Astrocyte of the spinal cord (primary cell): ENCODE measurements around the gene DOK7.

Experiments
- DNase-seq: peaks from one replicate; pipeline ENCODE4 v3.0.0; 2011; ENCODE audit warnings: low read depth, low spot score
- H3K4me3 ChIP-seq: 2 replicates; pipeline ENCODE4 v1.5.1; 2011; ENCODE audit warnings: low read depth, mild to moderate bottlenecking, low read length, moderate library complexity
- in situ Hi-C: cut with HindIII; loops from 2 replicates; pipeline ENCODE4 v1.10.0; 2017; ENCODE audit warnings: low sequenced_read_pairs
- TF ChIP-seq, protein P1 (sequence below): IDR thresholded peaks from 2 replicates; pipeline ENCODE4 v1.5.1; 2012; ENCODE audit warnings: low read depth, mild to moderate bottlenecking, low read length, inconsistent platforms

Gene DOK7

DNA sequence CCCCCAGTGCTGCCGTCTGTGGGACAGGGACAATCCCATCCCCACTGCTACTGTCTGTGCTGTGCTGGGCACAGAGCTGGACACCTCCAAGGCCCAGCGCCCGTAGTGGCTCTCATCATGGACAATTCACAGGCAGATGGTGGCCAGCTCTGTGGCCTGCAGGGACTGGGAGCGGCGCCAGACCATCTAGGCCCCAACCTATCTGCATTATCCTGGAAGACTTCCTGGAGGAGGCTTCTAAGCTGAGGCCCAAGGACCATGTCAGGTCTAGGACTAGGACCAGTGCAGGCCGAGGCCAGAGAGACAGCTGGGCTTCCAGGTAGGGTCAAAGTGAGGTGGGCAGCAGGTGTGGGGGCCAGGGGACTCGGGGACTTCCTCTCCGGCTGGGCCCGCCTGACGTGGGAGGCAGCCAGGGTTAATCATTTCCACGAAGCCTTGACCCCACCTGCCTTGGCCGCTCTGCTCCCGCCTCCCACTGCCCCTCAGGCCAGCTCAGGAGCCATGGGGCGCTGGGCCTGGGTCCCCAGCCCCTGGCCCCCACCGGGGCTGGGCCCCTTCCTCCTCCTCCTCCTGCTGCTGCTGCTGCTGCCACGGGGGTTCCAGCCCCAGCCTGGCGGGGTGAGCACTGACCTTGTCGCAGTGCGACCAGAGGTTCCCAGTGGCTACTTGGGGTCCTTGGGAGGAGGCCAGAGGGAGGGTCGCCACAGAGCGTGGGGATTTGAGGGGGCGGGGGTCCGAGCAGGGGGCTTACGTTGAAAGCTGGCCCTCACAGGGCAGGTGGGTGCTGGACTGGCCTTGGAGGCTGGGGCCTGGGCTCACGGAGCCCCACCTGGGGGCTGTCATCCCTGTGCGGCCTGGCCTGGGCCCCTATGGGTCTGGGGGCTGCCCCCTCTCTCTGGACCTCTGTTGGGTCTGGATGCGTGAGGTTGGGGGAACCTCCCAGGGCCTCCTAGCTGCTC is 21.3 kb upstream of the DOK7 start, which contains the start of gene HGFAC:
TSS of gene HGFAC (plus strand) at position 468 of the 959 bp plus-strand sequence. CDS start at position 502, 34 bp downstream.
- in situ Hi-C loops: no loop called here
- no peak for DNase-seq
- TF ChIP-seq, protein P1, sequence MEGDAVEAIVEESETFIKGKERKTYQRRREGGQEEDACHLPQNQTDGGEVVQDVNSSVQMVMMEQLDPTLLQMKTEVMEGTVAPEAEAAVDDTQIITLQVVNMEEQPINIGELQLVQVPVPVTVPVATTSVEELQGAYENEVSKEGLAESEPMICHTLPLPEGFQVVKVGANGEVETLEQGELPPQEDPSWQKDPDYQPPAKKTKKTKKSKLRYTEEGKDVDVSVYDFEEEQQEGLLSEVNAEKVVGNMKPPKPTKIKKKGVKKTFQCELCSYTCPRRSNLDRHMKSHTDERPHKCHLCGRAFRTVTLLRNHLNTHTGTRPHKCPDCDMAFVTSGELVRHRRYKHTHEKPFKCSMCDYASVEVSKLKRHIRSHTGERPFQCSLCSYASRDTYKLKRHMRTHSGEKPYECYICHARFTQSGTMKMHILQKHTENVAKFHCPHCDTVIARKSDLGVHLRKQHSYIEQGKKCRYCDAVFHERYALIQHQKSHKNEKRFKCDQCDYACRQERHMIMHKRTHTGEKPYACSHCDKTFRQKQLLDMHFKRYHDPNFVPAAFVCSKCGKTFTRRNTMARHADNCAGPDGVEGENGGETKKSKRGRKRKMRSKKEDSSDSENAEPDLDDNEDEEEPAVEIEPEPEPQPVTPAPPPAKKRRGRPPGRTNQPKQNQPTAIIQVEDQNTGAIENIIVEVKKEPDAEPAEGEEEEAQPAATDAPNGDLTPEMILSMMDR: no peak
- H3K4me3 ChIP-seq: no peak within 1 kb of the TSS

- TF ChIP-seq, protein P1: no peak
- in situ Hi-C loops: no loop called here
Observed at GRCh38 chr4:3442460-3442958, 20.6 kb upstream of the DOK7 start.

GRCh38 chr4:3442959-3443749 is 20.0 kb upstream of the DOK7 start:
- in situ Hi-C loops: no loop called here
- DNase-seq: no peak
- H3K4me3 ChIP-seq: no peak overlapping the region
- TF ChIP-seq, protein P1: peak; percentile 94

More at GRCh38 chr4:3442460-3442958, 20.6 kb upstream of the DOK7 start:
- no peak for DNase-seq
- H3K4me3 ChIP-seq: no peak overlapping the region

- TF ChIP-seq, protein P1: no peak
- no peak for DNase-seq
- in situ Hi-C loops: no loop called here
- no peak overlapping the region for H3K4me3 ChIP-seq
Observed at GRCh38 chr4:3443750-3444309, 19.3 kb upstream of the DOK7 start.

GRCh38 chr4:3444351-3445110 is 18.6 kb upstream of the DOK7 start:
- TF ChIP-seq, protein P1: no peak
- H3K4me3 ChIP-seq: no peak overlapping the region
- DNase-seq: no peak
- in situ Hi-C loops: no loop called here
